K562 (cell line): Measurements from ENCODE around the gene RIPPLY3. TPM values are rescaled to one million over a fixed set of nuclear protein-coding genes. Genes with fewer than 3 reads are reported as not detected.

Experiments used
- ATAC-seq: fragments of 200-7000 bp; cut with Tn5 transposase; 3 replicates; pipeline ENCODE4 v1.9.1; 2020; ENCODE audit warnings: moderate library complexity
- BruUV-seq: library from RNA; stranded (reverse); fragments of 400-500 nt; replicated peaks from 2 replicates; lab custom pipeline; 2021; lab: Mats Ljungman, UMichigan
- CTCF ChIA-PET: fragments of 300-600 bp; formaldehyde crosslinking; extraction: SDS; loops from one replicate; lab custom pipeline; 2021; ENCODE audit warnings: low intra/inter-chr PET ratio; lab: Yijun Ruan, JAX
- POLR2A ChIA-PET: fragments of 300-600, 350-650 bp; sonication (Branson Sonifier 250); formaldehyde crosslinking; extraction: SDS; loops from one replicate; lab custom pipeline; 2021; ENCODE audit warnings: antibody characterized with exemption, inconsistent platforms; lab: Yijun Ruan, JAX
- DNase-seq, 4 experiments: peaks; one replicate each; pipeline versions ENCODE4 v3.0.0 to v3.0.0-alpha.2; 2011 to 2018; ENCODE audit warnings: low spot score in 3 of 4, mixed read lengths in 3 of 4; ENCODE audit errors: extremely low read depth in 1 of 4
- FAIRE-seq: peaks from 2 replicates; lab custom pipeline; 2011; peaks lifted over from hg19 to GRCh38; lab: Jason Lieb, UNC
- H2AFZ ChIP-seq: 2 replicates; pipeline ENCODE4 v1.6.0; 2011; ENCODE audit warnings: low read depth, low read length, control low read depth, inconsistent platforms
- H3K27ac ChIP-seq: fragments of 200-600 bp; 3 replicates; pipeline ENCODE4 v1.8.0; 2011; ENCODE audit warnings: low read depth, mild to moderate bottlenecking, control low read depth, inconsistent platforms, low read length, moderate library complexity, mixed read lengths; ENCODE audit errors: extremely low read depth
- H3K27me3 ChIP-seq, 2 experiments: fragments of 300-600 bp in 1 of 2; 2 replicates in 1 of 2; 3 replicates in 1 of 2; pipeline versions ENCODE4 v1.6.0 to v1.8.0; 2011; ENCODE audit warnings: inconsistent platforms in 2 of 2, low read length in 2 of 2, mild to moderate bottlenecking in 1 of 2, mixed read lengths in 1 of 2, moderate library complexity in 1 of 2; ENCODE audit not compliant: control insufficient read depth in 2 of 2, insufficient read depth in 2 of 2
- H3K36me3 ChIP-seq: fragments of 300-600 bp; 3 replicates; pipeline ENCODE4 v1.8.0; 2011; ENCODE audit warnings: mild to moderate bottlenecking, low read length, inconsistent platforms; ENCODE audit not compliant: control insufficient read depth, insufficient read depth
- H3K4me1 ChIP-seq, 2 experiments: fragments of 200-600 bp in 1 of 2; replicated peaks in 1 of 2; 2 replicates in 1 of 2; 3 replicates in 1 of 2; pipeline versions ENCODE4 v1.5.1 to v1.8.0; 2011; ENCODE audit warnings: inconsistent platforms in 2 of 2, low read length in 2 of 2, mild to moderate bottlenecking in 1 of 2, mixed read lengths in 1 of 2, moderate library complexity in 1 of 2; ENCODE audit not compliant: control insufficient read depth in 2 of 2, insufficient read depth in 2 of 2
- H3K4me2 ChIP-seq: 2 replicates; pipeline ENCODE4 v1.6.1; 2011; ENCODE audit warnings: low read length, control low read depth, inconsistent platforms, mixed read lengths; ENCODE audit not compliant: insufficient read depth
- H3K4me3 ChIP-seq: fragments of 200-600 bp; sonication (generic), shearing (Covaris generic); 2 replicates; pipeline ENCODE4 v1.5.1; 2016; ENCODE audit warnings: control low read depth, inconsistent platforms
- H3K79me2 ChIP-seq: fragments of 200-600 bp; 3 replicates; pipeline ENCODE4 v1.8.0; 2011; ENCODE audit warnings: low read length, inconsistent platforms; ENCODE audit not compliant: control insufficient read depth, insufficient read depth
- H3K9ac ChIP-seq, 2 experiments: 2 replicates each; pipeline versions ENCODE4 v1.6.0 to v1.6.1; 2011; ENCODE audit warnings: low read depth in 2 of 2, low read length in 2 of 2, control low read depth in 1 of 2, inconsistent platforms in 1 of 2, mild to moderate bottlenecking in 1 of 2, mixed read lengths in 1 of 2; ENCODE audit not compliant: insufficient read depth in 1 of 2
- H3K9me1 ChIP-seq: one replicate; pipeline ENCODE4 v1.6.0; 2011; ENCODE audit warnings: inconsistent platforms, mild to moderate bottlenecking, low read length, moderate library complexity; ENCODE audit not compliant: control insufficient read depth, insufficient read depth
- H3K9me3 ChIP-seq: replicated peaks from 2 replicates; pipeline ENCODE4 v1.5.1; 2011; ENCODE audit warnings: low read depth, low read length, inconsistent platforms; ENCODE audit not compliant: control insufficient read depth, insufficient read depth
- H4K20me1 ChIP-seq: replicated peaks from 2 replicates; pipeline ENCODE4 v1.6.1; 2011; ENCODE audit warnings: low read length, inconsistent platforms, mixed read lengths; ENCODE audit not compliant: control insufficient read depth, insufficient read depth
- BCOR ChIP-seq: fragments of 450-650 bp; IDR thresholded peaks from 2 replicates; pipeline ENCODE4 v1.6.1; 2016
- FOXA1 ChIP-seq: fragments of 450-650 bp; IDR thresholded peaks from 2 replicates; pipeline ENCODE4 v1.6.1; 2016; ENCODE audit warnings: mild to moderate bottlenecking, borderline replicate concordance
- RAD21 ChIP-seq, 2 experiments: fragments of 250-450 bp in 1 of 2; fragments of 450-650 bp in 1 of 2; sonication (Bioruptor Pico) in 1 of 2; formaldehyde crosslinking in 1 of 2; IDR thresholded peaks in 1 of 2; conservative IDR thresholded peaks in 1 of 2; 2 replicates each; pipeline versions ENCODE4 v1.4.0 to v1.8.0; 2020 to 2022; ENCODE audit warnings: mild to moderate bottlenecking in 2 of 2, moderate library complexity in 1 of 2
- RBM25 ChIP-seq: fragments of 200-400 bp; formaldehyde crosslinking; IDR thresholded peaks from 2 replicates; pipeline ENCODE4 v1.6.1; 2018; ENCODE audit warnings: low read length, low read depth, moderate library complexity; ENCODE audit not compliant: severe bottlenecking
- RCOR1 ChIP-seq, 2 experiments: IDR thresholded peaks; 2 replicates each; pipeline ENCODE4 v1.6.1; 2012; ENCODE audit warnings: low read depth in 2 of 2, low read length in 2 of 2, borderline replicate concordance in 1 of 2, improper control_type of control experiment in 1 of 2
- TAF1 ChIP-seq: IDR thresholded peaks from 2 replicates; pipeline ENCODE4 v1.6.1; 2011; ENCODE audit warnings: mild to moderate bottlenecking, low read length, moderate library complexity; ENCODE audit not compliant: insufficient read depth, control insufficient read depth, severe bottlenecking; ENCODE audit errors: extremely low read depth
- ZNF146 ChIP-seq: IDR thresholded peaks from one replicate; pipeline ENCODE4 v1.6.1; 2018; ENCODE audit warnings: missing compliant biosample characterization; ENCODE audit not compliant: unreplicated experiment
- WGBS: fragments of 100-300 bp; shearing (Covaris generic); methylation state at CpG from one replicate; pipeline ENCODE4 v1.1.6; 2016; ENCODE audit warnings: low coverage, mixed read lengths; ENCODE audit not compliant: insufficient coverage; ENCODE audit errors: missing lambda C conversion rate; 5-methylcytosine and 5-hydroxymethylcytosine counted together
- in situ Hi-C: fragments of 300-500 bp; cut with MboI; formaldehyde crosslinking; loops from 4 replicates; pipeline ENCODE4 v1.15.0; 2018; ENCODE audit warnings: inconsistent platforms, mixed read lengths
- intact Hi-C: fragments of 100-400 bp; cut with micrococcal nuclease; formaldehyde crosslinking; loops from 2 replicates; pipeline ENCODE4 v1.14.2; 2022
- polyA plus RNA-seq, 8 experiments: library from polyadenylated mRNA; depleted of rRNA in 4 of 8; stranded (reverse) in 5 of 8; unstranded in 3 of 8; fragments of >200 nt; fragmentation: Nextera tagmentation in 2 of 8; fragmentation: Illumina TruSeq in 1 of 8; extraction: Ambion mirVana in 2 of 8; extraction: Trizol in 1 of 8; gene quantifications; 2 replicates each; pipeline versions ENCODE4 v1.2.1 to v1.2.3, GENCODE V29; 2011 to 2014; ENCODE audit warnings: inconsistent platforms in 1 of 8, missing spikeins in 1 of 8
- total RNA-seq, 7 experiments: library from RNA; depleted of rRNA in 6 of 7; stranded (reverse); fragments of >200 nt in 6 of 7; fragmentation: Illumina TruSeq in 2 of 7; extraction: Trizol in 2 of 7; gene quantifications; 2 replicates each; pipeline versions ENCODE4 v1.2.1 to v1.2.3, GENCODE V29; 2011 to 2021; ENCODE audit warnings: low replicate concordance in 1 of 7
- TF ChIP-seq, protein P1 (sequence below): sonication (generic); formaldehyde crosslinking; IDR thresholded peaks from 2 replicates; pipeline ENCODE4 v1.8.0; 2022; ENCODE audit warnings: mild to moderate bottlenecking, missing genetic modification reagents
- TF ChIP-seq, protein P2 (sequence below), 3 experiments: IDR thresholded peaks in 2 of 3; conservative IDR thresholded peaks in 1 of 3; 2 replicates each; pipeline ENCODE4 v1.5.1; 2011 to 2012; ENCODE audit warnings: low read length in 3 of 3, mild to moderate bottlenecking in 3 of 3, control low read depth in 2 of 3, improper control_type of control experiment in 1 of 3, inconsistent platforms in 1 of 3, low read depth in 1 of 3, mixed read lengths in 1 of 3, moderate library complexity in 1 of 3; ENCODE audit not compliant: insufficient read depth in 2 of 3

Gene RIPPLY3
- total and polyA plus RNA-seq, 9 of the 15 experiments (the other 6 are each of a cell fraction or from before 2014, with no cell fraction given): not detected

DNA sequence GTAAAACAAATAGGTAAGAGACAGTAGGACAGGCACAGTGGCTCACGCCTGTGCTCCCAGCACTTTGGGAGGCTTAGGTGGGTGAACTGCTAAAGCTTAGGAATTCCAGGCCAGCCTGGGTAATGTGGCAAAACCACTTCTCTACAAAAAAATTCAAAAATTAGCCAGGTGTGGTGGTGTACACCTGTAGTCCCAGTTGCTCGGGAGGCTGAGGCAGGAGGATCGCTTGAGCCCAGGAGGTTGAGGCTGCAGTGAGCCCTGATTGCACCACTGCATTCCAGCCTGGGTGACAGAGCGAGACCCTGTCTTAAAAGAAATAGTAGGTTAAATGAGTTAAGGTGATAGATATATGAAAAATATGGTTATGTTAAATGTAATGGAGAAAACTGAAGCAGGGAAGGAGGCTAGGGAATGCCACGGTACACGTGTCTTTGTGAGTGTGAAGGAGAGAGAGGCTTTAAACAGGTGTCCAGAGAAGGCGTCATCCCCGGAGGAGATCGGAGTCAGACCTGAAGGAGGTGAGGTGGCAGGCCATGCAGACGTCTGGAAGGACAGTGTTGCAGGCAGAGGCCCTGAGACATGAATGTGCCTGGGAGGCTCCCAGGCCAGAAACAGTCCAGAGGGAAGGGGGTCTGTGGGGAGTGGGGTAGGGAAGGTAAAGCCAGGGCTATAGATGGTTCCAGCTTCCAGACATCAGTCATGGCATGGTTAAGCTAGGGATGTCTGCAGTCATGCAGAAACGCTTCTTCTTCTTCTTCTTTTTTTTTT, 7.2 kb upstream of the RIPPLY3 start:
- Histone ChIP-seq H2AFZ (peak overlapping the region; percentile 75; the same call in 1 of the 2 replicates), H3K4me2 (no peak overlapping the region), H3K9me1 (no peaks in the 10 kb centered on the region), H3K79me2 (no peaks in the 10 kb centered on the region), H3K4me1 (peaks cover 0 to 3% of the 10 kb centered on the region in 2 experiments; a peak in 1 of 5 replicates), H3K9ac (no peak overlapping the region), H3K27ac (no peak overlapping the region), H3K36me3 (no peaks in the 10 kb centered on the region), H4K20me1 (no peaks in the 10 kb centered on the region), H3K27me3 (no peaks in the 10 kb centered on the region), H3K9me3 (no peaks in the 10 kb centered on the region), H3K4me3 (no peak overlapping the region)
- in situ Hi-C loops (no loop called here), intact Hi-C loops (no loop called here)
- no TSS peak for BruUV-seq
- ATAC-seq (no peak), DNase-seq (no peak), FAIRE-seq (no peak)
- 51% methylated on average over 10 of the region's 11 CpGs for WGBS
- TF ChIP-seq BCOR (0 out of 2 replicates have a peak, but pooled peaks have one; percentile 9), TAF1 (no peak)
- ChIA-PET POLR2A (interaction anchor here (1.0 to 1.3 kb wide), 2 partner anchors 9 to 11 kb away, joined by 3 to 4 read pairs; no protein-coding TSS in a partner anchor), CTCF (no interaction called here)

DNA sequence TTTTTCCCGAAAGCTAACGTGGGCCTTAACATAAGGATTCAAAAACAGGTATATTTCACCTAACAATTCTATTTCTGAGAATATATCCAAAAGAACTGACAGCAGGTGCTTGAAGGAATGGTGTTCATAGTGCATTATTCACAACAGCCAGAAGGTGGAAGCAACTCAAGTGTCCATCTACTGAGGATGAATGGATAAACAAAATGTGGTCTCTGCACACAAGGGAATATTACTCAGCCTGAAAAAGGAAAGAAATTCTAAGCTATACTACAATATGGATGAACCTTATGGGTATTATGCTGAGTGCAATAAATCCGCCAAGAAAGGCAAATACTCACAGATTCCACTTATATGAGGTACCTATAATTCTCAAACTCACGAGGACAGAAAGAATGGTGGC, 6.1 kb upstream of the RIPPLY3 start:
- POLR2A ChIA-PET: interaction anchor here (0.8 kb wide), 1 partner anchor 11 kb away, joined by 3 read pairs; no protein-coding TSS in a partner anchor
- H3K4me1 ChIP-seq: no peaks in the 10 kb centered on the region
- intact Hi-C loops: no loop called here
- no peaks in the 10 kb centered on the region for H3K79me2 ChIP-seq
- 37% methylated on average over 4 of the region's 4 CpGs for WGBS
- no peak overlapping the region for H3K4me3 ChIP-seq
- ATAC-seq (peak; percentile 70), DNase-seq (no peak), FAIRE-seq (peak; percentile 23)
- no peak overlapping the region for H3K9ac ChIP-seq
- CTCF ChIA-PET: no interaction called here
- no peak overlapping the region for H2AFZ ChIP-seq
- no peaks in the 10 kb centered on the region for H3K27me3 ChIP-seq
- H4K20me1 ChIP-seq: no peaks in the 10 kb centered on the region
- H3K27ac ChIP-seq: no peak overlapping the region
- BruUV-seq: no TSS peak
- no peaks in the 10 kb centered on the region for H3K9me1 ChIP-seq
- H3K4me2 ChIP-seq: no peak overlapping the region
- TF ChIP-seq RBM25: peak; percentile 82
- peak in 1 of 2 experiments; percentile 31; a peak in 2 of 4 replicates for TF ChIP-seq RAD21 (CRISPR knock-in tag; conservative IDR thresholded peaks at IDR 0.05 in 1 of 2, IDR thresholded peaks at IDR 0.05 in 1 of 2)
- 0 out of 4 replicates have a peak, but pooled peaks of 1 of the 2 experiments have one; percentile 2 for TF ChIP-seq RCOR1 (IDR thresholded peaks at IDR 0.05; ENCODE audit: borderline replicate concordance in 1 of 2, low read depth in 2 of 2, low read length in 2 of 2)
- TF ChIP-seq, protein P1, sequence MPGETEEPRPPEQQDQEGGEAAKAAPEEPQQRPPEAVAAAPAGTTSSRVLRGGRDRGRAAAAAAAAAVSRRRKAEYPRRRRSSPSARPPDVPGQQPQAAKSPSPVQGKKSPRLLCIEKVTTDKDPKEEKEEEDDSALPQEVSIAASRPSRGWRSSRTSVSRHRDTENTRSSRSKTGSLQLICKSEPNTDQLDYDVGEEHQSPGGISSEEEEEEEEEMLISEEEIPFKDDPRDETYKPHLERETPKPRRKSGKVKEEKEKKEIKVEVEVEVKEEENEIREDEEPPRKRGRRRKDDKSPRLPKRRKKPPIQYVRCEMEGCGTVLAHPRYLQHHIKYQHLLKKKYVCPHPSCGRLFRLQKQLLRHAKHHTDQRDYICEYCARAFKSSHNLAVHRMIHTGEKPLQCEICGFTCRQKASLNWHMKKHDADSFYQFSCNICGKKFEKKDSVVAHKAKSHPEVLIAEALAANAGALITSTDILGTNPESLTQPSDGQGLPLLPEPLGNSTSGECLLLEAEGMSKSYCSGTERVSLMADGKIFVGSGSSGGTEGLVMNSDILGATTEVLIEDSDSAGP (CRISPR knock-in tag): no peak
- no peak for TF ChIP-seq FOXA1
- peak; percentile 95 for TF ChIP-seq ZNF146
- TF ChIP-seq, protein P2, sequence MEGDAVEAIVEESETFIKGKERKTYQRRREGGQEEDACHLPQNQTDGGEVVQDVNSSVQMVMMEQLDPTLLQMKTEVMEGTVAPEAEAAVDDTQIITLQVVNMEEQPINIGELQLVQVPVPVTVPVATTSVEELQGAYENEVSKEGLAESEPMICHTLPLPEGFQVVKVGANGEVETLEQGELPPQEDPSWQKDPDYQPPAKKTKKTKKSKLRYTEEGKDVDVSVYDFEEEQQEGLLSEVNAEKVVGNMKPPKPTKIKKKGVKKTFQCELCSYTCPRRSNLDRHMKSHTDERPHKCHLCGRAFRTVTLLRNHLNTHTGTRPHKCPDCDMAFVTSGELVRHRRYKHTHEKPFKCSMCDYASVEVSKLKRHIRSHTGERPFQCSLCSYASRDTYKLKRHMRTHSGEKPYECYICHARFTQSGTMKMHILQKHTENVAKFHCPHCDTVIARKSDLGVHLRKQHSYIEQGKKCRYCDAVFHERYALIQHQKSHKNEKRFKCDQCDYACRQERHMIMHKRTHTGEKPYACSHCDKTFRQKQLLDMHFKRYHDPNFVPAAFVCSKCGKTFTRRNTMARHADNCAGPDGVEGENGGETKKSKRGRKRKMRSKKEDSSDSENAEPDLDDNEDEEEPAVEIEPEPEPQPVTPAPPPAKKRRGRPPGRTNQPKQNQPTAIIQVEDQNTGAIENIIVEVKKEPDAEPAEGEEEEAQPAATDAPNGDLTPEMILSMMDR (IDR thresholded peaks at IDR 0.05 in 2 of 3, conservative IDR thresholded peaks at IDR 0.05 in 1 of 3; ENCODE audit: insufficient read depth in 2 of 3, low read depth in 1 of 3, low read length in 3 of 3): peak in 2 of 3 experiments; percentile 39 to 40; a peak in 3 of 6 replicates
- in situ Hi-C loops: no loop called here
- no peaks in the 10 kb centered on the region for H3K36me3 ChIP-seq
- H3K9me3 ChIP-seq: no peaks in the 10 kb centered on the region
